Endometrial microvascular endothelial cells (primary cell): ENCODE results near the gene PCSK4. TPM values are rescaled to one million over a fixed set of nuclear protein-coding genes. Genes with fewer than 3 reads are reported as not detected.
"Not testable (repeated sequence)": the region's sequence is repeated elsewhere in the genome, so short reads cannot be mapped to it uniquely, and the experiment has no call there.

ENCODE experiments used
- in situ Hi-C: cut with HindIII; loops from 2 replicates; pipeline ENCODE4 v1.10.0; 2017; ENCODE audit warnings: low sequenced_read_pairs, low pct_unique_long_range_greater_than_20kb; ENCODE audit errors: inconsistent ontology term
- total RNA-seq: library from RNA; depleted of rRNA; stranded (reverse); fragments of >200 nt; gene quantifications from one replicate; pipeline ENCODE4 v1.2.3, GENCODE V29; 2015; ENCODE audit errors: inconsistent ontology term

PCSK4 gene
- total RNA-seq, 1 donor from 2014 or later, result not detected

DNA sequence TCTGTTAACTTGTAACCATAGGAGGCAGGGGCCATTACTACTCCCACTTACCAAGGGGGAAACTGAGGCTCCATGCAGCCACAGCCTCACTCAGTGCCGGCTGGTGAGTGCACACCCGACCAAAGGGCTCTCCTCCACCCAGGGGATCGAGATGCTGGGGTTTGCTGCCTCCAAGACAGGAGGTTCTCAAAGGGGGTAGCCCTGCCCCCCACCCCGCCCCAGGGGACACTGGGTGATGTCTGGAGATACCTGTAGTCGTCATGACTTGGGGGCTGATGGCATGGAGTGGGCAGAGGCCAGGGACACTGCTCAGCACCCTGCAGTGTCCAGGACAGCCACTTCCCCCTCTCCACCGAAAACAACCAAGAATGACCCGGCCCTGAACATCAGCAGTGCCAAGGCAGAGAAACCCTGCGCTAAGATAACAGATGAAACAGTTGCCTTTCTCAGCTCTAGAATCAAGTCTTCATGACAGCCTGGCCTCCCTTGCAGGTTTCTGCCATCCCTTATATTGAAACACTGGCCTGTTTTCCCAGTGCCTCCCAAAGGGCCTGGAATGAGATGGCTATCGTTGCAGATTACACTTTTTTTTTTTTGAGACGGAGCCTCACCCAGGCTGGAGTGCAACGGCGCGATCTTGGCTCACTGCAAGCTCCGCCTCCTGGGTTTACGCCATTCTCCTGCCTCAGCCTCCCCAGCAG is 4.1 kb upstream of the PCSK4 start:
- in situ Hi-C loops, result no loop called here

DNA sequence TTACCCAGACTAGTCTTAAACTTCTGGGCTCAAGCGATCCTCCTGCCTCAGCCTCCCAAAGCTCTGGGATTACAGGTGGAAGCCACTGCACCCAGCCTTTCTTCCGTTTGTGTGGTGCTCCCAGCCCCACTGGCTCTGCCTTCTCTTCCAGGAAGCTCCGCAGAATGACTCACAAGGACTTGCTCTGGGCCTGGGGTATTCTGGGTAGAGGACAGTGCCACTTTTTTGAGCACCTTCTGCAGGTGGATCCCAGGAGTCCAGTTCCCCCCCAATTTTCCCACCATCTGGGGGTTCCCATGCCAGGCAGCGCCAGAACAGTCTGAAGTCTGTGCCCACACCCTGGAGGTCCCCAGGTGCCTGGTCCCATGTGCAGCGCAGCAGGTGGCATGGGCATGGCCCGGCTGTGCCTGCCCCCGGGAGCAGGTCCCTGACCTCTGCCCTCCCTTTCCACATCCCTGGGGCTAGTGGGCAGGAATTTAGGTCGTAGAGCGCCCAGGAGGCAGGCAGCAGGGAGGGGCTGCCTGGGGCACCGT is 2.4 kb upstream of the PCSK4 start:
- in situ Hi-C loops, result no loop called here

DNA sequence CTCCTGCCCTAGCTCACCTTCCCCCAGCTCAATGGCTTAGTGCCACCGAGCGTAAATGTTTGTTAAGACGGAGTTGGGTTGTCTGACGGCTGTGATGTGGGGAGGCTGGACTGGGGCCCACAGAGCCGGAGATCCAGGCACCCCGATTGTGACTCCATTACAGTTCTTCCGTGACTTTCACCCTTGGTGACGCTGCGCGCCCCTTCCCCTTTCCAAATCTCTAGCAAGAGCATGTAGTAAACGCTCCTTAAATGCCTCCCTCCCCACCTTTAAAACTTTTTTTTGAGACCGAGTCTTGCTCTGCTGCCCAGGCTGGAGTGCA is 1.7 kb upstream of the PCSK4 start:
- in situ Hi-C loops, result no loop called here

DNA sequence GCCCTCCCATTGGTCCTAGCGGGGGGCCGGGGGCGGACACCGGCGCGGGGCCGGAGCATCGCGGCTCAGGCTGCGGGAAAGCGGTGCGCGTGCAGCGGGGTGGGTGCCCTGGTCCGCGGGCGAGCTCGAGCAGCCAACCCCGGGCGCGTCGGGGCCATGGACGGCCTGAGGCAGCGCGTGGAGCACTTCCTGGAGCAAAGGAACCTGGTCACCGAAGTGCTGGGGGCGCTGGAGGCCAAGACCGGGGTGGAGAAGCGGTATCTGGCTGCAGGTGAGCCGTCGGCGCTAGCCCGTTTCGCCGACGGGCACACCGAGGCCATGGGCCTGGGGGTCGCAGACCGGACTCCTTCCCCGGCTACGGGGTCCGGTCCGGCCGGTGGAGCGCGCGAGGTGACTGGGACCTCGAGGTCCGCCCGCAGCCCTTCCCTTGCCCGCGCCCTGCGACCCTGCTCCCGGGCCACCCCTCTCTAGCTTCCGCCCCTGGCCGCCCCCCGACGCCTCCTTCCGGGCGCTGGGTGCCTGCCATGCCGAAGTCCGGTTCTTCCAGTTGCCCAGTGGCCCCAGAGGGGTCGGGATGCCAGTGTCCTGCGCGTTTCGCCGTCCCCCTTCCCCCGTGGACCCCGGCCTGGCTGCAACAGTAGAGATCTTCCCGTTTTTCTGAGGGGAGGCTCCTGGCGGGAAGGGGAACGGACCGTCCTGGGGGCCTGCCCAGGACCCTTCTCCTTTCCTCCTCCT is 1.1 kb upstream of the PCSK4 start, which contains the start of gene REEP6:
TSS of gene REEP6 (plus strand) at position 68 of the 735 bp plus-strand sequence. CDS start at position 157, 89 bp downstream.
- in situ Hi-C loops, result no loop called here

DNA sequence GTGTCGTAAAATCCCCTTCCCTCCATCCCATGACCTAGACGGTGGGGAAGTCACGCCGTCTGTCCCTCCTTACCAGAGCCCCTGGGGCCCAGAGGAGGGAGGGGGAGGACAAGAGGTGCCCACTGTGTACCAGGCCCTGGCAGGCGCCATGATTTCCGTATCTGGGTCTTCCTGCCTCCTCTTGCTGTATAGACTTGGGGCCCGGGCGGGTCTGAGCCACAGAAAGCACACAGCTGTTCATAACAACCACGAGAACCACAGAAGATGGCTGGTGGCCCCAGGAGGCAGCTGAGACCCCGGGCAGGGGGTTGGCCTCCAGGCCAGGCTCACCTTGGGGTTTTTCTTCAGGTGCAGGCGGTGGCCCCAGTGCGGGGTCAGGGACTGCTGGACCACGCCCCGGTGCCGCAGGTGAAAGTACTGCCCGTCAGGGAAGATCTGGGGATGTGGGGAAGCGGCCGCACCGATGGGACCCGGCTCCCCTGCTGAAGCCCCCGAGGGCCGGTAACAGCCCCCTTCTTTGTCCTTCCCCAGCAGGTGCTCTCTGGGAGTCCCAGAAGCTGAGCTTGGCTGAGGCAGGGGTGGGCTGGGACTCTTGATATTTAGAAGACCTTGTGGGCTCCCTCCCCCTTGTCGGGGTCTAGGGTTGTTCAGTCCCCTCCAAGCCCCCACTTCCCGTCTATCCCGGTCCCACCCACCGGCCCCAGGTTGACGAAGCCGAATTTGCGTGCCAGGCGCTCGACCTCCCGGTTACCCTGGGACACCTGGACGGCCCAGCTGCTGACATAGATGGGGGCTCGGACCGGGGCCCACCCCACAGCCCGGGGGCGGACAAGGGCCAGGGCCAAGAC is 463 bp downstream of the PCSK4 start:
- in situ Hi-C loops, result no loop called here

DNA sequence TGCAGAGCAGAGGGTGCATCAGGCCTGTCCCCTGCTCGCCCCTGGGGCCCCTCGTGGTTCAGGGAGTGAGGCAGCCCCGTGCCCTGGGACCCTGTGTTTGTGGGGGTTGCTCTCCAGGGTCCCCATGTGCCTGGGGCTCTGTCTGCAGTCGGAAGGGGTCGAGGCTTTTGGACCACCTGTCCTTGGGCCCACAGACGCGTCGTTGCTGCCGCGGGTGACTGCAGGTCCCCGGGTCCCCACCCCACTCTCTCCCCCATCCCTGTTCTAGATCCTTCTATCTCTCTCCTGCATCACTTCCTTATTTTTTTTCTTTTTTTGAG is 1.9 kb downstream of the PCSK4 start:
- in situ Hi-C loops, result no loop called here

DNA sequence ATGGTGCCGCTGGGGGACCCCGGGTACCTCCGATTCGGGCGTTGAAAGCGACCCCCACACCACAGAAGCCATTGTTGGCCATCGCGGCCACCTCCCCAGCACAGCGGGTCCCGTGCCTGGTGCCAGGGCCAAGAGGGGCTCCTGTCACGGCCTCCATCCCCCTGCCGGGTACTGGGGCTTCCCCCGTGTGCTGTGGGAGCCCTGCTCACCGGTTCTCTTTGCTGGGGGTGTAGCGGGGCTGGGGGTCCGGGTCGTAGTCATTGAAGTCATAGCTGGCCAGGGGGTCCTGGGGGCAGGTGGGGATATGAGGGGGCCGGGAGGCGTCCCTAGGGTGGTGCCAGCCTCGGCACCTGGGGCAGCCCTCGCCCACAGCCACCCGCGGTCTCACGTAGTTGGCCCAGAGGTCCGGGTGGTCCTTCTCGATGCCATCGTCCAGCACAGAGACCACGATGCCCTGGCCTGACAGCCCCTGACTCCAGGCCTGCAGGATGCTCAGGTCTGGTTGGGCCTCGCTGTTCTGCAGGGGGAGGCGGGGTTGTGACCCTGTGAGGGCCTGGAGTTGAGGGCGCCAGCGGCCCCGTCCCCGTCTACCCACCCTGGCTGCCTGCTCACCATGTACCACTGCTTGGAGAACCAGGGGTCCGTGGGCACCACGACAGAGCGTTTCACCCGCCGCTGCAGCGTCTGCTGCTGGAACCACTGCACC is 2.4 kb downstream of the PCSK4 start:
- in situ Hi-C loops, result no loop called here

DNA sequence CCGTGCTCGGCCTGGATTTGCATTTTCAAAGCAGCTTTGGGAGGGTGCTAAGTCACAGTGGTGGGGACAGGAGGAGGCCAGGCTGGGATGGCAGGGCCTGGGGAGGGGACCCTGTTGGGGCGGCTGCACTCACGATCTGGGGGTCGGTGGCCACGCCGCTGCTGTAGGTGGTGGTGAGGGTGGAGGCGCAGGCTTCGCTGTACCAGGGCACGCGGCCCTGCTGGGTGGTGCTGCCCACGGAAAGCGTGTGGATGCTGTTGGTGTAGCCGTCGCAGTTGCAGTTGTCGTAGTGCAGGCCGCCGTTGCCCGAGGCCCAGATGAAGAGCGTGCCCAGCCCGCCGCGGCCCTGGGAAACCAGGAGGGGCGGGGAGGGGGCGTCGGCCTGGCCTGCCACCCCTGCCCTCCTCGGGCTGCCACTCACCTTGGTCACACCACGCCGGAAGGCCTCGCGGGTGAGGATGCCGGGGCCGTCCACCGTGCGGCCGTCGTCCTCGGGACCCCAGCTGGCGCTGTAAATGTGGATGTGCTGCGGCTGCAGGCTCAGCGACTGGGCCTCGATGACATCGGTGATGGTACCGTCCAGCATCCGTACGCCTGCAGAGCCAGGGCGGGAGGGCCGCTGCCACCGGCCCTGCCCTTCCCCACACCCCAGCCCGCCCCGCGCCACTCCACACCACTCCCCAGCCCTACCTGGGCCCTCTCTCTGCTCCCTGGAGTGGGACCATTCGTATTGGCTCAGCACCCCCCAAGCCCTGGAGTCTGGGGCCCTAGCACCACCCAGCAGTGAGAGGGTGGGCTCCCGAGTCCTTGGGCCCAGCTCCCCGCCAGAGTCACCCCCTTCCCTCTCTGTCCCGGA is 3.2 kb downstream of the PCSK4 start:
- in situ Hi-C loops, result no loop called here

DNA sequence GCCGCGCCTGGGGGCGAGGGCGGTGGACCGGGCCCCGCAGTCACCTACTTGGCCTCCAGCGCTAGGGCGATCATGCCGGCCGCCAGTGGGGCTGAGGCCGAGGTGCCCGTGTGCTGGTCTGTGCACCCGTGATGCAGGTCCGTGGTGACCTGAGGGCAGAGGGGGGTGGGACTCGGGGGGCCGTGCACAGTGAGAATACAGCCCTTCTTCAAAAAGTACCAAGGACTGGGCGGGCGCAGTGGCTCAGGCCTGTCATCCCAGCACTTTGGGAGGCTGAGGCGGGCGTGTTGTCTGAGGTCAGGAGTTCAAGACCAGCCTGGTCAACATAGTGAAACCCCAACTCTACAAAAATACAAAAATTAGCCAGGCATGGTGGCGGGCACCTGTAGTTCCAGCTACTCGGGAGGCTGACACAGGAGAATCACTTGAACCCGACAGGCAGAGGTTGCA is 6.1 kb downstream of the PCSK4 start:
- in situ Hi-C loops, result no loop called here

DNA sequence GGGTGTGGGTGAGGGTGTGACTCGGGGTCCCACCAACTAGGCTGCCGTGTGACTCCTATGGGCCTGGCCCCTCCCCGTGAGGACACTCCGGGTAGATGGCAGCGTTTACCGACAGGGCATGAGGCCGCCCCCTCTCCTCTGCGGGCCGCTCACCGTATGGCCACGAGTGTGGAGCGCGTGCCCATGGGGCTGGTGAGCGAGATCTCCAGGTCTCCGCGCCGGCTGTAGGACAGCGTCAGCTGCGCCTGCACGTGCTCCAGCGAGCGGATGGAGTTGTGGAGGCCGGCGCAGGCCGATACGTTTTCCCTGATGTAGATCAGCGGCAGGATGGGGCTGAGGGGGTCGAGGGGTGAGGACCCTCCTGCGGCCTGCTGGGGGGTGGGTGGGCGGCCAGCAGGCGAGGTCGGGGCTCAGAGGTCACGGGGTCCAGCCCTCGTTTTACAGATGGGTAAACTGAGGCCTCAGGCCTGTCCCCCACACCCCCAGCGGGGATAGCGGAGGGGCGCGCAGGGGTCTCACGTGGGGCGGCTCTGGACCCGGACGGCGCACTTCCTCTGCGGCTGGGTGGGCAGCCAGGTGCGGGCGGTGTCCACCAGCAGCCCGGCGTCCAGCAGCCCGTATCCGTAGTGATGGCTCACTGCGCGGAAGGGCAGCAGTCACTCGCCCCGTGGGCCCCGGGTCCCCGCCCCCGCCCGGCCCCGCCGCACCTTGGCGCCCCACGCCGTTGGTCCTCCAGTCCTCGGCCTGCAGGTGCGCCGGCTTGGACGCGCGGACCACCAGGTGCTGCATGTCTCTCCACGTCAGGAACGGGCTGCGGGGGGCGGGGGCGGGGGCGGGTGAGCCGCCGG is 6.8 kb downstream of the PCSK4 start:
- in situ Hi-C loops, result no loop called here

DNA sequence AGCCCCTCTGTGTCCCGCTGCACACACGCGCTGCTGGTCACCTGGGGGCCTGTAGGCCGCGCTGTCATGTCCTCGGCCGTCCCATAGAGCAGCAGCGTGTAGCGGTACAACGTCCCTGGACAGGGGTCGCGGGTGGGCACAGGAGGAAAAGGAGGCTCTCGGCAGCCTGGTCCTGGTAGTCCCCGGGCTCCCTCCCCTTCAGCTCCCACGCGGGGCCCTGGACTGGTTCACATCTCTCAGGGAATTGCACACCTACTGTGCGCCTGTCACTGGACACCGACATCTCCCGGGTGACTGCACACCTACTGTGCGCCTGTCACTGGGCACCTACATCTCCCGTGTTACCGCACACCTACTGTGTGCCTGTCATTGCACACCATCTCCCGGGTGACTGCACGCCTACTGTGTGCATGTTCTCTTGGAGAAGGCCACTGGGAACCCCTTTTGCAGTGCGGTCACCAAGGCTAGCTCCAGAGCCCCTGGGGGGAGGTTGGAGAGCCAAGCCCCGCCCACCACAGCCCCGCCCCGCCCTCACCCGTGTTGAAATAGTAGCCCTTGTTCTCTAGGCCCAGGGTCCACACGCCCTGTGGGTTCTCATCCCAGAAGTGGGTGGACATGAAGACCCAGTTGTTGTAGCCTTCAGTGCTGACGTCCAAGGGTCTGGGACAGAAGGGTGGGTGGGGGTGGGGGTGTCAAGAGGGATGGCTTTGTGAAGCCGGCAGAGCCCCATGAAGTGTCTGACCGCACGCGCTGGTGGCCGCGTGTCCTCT is 7.6 kb downstream of the PCSK4 start:
- in situ Hi-C loops, result no loop called here

DNA sequence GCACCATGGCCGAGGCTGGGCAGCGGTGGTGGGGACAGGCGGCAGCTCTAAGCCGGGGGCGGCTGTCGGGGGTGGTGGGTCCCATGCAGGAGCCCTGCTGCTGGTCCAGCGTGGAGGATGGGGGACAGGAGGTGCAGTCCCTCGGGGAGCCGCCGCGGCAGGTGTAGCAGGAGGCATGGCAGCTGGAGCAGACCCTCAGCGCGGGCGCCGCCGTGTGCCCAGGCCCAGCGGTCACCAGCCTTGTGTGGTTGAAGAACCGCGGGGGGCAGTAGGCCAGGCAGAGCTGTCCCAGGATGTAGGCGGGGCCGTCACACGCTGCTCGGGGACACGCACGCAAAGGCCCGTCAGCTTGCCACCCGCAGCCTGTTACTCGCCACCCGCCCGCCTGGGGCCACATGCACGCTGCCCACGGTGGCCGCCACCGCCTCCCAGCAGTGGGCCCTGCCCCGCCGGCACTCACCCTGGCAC is 8.2 kb downstream of the PCSK4 start:
- in situ Hi-C loops, result no loop called here

DNA sequence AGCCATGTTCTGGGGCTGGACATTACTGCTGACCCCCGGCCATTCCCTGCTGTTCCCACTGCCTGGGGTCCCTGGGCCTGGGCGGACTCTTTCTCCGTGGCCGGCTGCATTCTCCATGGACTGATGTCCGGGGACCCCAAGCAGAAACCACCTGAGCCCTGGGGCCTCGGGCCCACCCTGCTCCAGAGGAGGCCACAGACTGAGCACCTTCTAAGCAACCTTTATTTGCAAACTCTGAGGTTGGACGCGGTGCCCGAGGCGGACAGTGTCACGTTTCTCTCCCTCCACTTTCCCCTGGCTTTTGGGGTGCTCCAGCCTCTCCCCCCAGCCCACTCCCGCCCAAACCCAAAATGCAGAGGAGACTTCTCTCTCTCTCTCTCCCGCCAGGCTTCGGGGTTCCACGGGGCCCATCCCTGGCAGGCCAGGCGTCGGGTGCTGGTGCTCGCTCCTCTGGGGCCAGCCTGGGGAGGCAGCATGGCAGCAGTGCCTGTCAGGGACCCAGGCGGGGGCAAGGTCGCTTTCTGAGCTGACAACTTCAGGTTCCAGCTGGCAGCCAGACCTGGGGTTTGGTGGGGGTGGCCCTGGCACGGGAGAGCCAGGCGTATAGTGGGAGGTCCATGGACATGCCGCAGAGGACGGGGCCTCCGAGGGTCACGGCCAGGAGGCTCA is 8.8 kb downstream of the PCSK4 start:
- in situ Hi-C loops, result no loop called here

DNA sequence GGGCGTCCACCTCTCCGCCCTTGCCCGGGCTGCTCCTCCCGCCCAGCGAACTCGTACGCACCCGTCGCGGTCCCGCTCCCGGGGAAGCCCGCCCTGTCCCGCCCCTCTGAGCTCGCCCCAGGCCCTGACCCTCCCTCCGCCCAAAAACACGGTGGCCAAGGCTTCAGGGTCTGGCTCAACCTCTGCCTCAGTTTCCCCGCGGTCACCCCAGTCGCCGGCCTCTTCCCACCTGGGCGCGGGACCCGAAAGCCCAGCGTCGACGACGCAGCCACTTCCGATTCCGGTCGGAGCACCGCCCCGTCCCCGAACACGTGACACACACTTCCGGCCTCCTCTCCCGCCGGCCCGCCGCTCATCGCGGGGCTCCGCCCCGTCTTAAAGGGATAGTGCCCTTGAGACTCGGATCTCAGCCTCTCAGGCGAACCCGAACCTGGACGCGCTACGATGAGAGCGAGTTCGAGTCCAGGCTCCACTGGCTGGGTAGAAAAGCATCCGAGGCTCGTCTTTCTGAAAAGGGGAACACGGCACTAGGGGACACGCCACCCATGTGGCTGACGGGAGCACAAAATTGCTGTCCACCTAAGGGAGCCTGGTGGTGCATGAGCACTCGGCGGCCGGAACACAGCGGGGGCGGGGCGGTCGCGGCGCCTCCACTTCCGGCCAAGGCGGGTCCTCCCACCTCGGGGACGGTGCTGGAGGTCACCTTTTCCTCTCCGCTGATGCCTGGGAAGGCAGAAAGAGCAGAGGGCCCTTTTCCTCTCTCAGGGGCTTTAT is 11.0 kb downstream of the PCSK4 start, which contains the start of gene C19orf25:
TSS of gene C19orf25 (minus strand) at position 282 of the 774 bp plus-strand sequence. CDS start 312 bp downstream, outside the sequence.
- in situ Hi-C loops, result no loop called here

DNA sequence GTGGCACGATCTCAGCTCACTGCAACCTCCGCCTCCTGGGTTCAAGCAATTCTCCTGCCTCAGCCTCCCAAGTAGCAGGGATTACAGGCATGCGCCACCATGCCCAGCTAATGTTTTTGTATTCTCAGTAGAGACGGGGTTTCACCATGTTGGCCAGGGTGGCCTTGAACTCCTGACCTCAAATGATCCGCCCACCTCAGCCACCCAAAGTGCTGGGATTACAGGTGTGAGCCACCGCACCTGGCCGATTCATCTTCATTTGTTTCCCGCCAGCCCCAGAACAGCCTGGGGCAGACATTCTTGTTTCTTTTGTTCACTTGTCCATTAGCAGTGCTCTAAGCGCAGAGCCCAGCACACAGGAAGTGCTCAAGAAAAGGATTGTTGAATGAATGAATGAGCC is 13.1 kb downstream of the PCSK4 start:
- in situ Hi-C loops, result not testable (repeated sequence)
